Endothelial cell (in vitro differentiated cells): ENCODE measurements around the gene HSPA12B. TPM values are rescaled to one million over a fixed set of nuclear protein-coding genes. Genes with fewer than 3 reads are reported as not detected.

ENCODE experiments used
- DNase-seq: peaks from one replicate; pipeline ENCODE4 v3.0.0; 2021; ENCODE audit warnings: low spot score
- H3K27ac Mint-ChIP-seq: one replicate; pipeline ENCODE4 v1.8.0; 2021; ENCODE audit warnings: mixed read lengths, inconsistent platforms; ENCODE audit not compliant: unreplicated experiment
- H3K27me3 Mint-ChIP-seq: one replicate; pipeline ENCODE4 v1.8.0; 2021; ENCODE audit warnings: mild to moderate bottlenecking, moderate library complexity, mixed read lengths, inconsistent platforms; ENCODE audit not compliant: unreplicated experiment
- H3K36me3 Mint-ChIP-seq: one replicate; pipeline ENCODE4 v1.8.0; 2021; ENCODE audit warnings: mild to moderate bottlenecking, low read depth, mixed read lengths, inconsistent platforms; ENCODE audit not compliant: unreplicated experiment
- H3K4me1 Mint-ChIP-seq: one replicate; pipeline ENCODE4 v1.8.0; 2021; ENCODE audit warnings: mild to moderate bottlenecking, mixed read lengths, inconsistent platforms; ENCODE audit not compliant: unreplicated experiment
- H3K4me3 Mint-ChIP-seq: one replicate; pipeline ENCODE4 v1.8.0; 2021; ENCODE audit warnings: mild to moderate bottlenecking, mixed read lengths, inconsistent platforms; ENCODE audit not compliant: unreplicated experiment
- H3K9me3 Mint-ChIP-seq: one replicate; pipeline ENCODE4 v1.8.0; 2021; ENCODE audit warnings: mixed read lengths, inconsistent platforms; ENCODE audit not compliant: unreplicated experiment
- CTCF ChIP-seq: fragments of 200-600 bp; sonication (generic); IDR thresholded peaks from one replicate; pipeline ENCODE4 v1.5.0; 2021; ENCODE audit warnings: antibody characterized with exemption; ENCODE audit not compliant: unreplicated experiment
- total RNA-seq: library from RNA; stranded (reverse); fragmentation: NEBNext Ultra II Directional; extraction: Animal tissue kit (Norgen Biotek cat#: 25700); gene quantifications from one replicate; pipeline ENCODE4 v1.2.1, GENCODE V29; 2021; ENCODE audit not compliant: unreplicated experiment

HSPA12B gene
- total RNA-seq, 1 donor from 2014 or later, result 12.7 TPM

- no peak overlapping the region for H3K27ac Mint-ChIP-seq
- H3K4me3 Mint-ChIP-seq, result peak overlapping the region; percentile 71
- no peak for DNase-seq
- peaks cover 11% of the 10 kb centered on the region for H3K4me1 Mint-ChIP-seq
- no peaks in the 10 kb centered on the region for H3K9me3 Mint-ChIP-seq
- H3K27me3 Mint-ChIP-seq, result peaks cover 19% of the 10 kb centered on the region
- no peak for TF ChIP-seq CTCF
- H3K36me3 Mint-ChIP-seq, result peaks cover 6% of the 10 kb centered on the region
These were observed 53.0 kb downstream of the HSPA12B start for GRCh38 chr20:3785240-3786125.

- TF ChIP-seq CTCF, result no peak
- DNase-seq, result peak; percentile 54
- peaks cover 5% of the 10 kb centered on the region for H3K4me1 Mint-ChIP-seq
- peaks cover 6% of the 10 kb centered on the region for H3K36me3 Mint-ChIP-seq
- peaks cover 18% of the 10 kb centered on the region for H3K27me3 Mint-ChIP-seq
- H3K27ac Mint-ChIP-seq, result peak overlapping the region; percentile 24
- H3K4me3 Mint-ChIP-seq, result peak overlapping the region; percentile 88
- no peaks in the 10 kb centered on the region for H3K9me3 Mint-ChIP-seq
These were observed 53.6 kb downstream of the HSPA12B start for GRCh38 chr20:3786126-3786484.

- Mint-ChIP-seq H3K9me3 (no peaks in the 10 kb centered on the region), H3K27ac (peak within 1 kb of the TSS; percentile 24), H3K4me1 (peaks cover 5% of the 10 kb centered on the region), H3K27me3 (peaks cover 18% of the 10 kb centered on the region), H3K4me3 (peak within 1 kb of the TSS; percentile 88), H3K36me3 (peaks cover 6% of the 10 kb centered on the region)
- peak; percentile 99 for DNase-seq
- TF ChIP-seq CTCF, result peak; percentile 71
These were observed 54.3 kb downstream of the HSPA12B start, which contains the start of gene CENPB for GRCh38 chr20:3786665-3787323. CENPB (minus strand) TSS chr20:3786740; CDS start chr20:3786483, 257 bp downstream.

GRCh38 chr20:3787324-3788014, 55.0 kb downstream of the HSPA12B start:
- no peak for TF ChIP-seq CTCF
- no peaks in the 10 kb centered on the region for H3K9me3 Mint-ChIP-seq
- no peak overlapping the region for H3K27ac Mint-ChIP-seq
- peaks cover 14% of the 10 kb centered on the region for H3K27me3 Mint-ChIP-seq
- H3K36me3 Mint-ChIP-seq, result peaks cover 6% of the 10 kb centered on the region
- H3K4me1 Mint-ChIP-seq, result peaks cover 5% of the 10 kb centered on the region
- H3K4me3 Mint-ChIP-seq, result peak overlapping the region; percentile 37
- DNase-seq, result no peak
